ENCODE measurements around the gene RPTOR.

RPTOR gene

DNA sequence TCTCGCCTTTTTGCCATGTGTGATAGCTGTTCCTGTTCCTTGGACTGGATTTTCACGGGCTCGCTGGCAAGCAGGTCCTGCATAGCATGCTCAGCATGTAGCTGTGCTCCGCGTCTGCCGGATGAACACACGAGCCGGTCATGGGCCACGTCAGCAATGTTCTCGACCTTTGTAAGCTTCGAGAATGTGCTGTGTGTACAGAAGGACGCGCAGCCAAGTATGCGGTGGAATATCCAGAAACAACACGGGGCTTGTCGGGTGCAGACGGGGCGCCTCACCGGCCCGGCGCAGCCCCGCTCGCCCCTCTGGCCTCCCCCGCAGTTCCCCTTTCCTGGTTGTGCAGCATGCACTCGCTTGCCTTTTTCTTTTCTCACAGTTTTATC is 42.2 kb downstream of the RPTOR start:
- no peaks in the 10 kb centered on the region for H3K9me3 ChIP-seq (ENCODE audit: control insufficient read depth, low read length)
- H3K36me3 ChIP-seq (ENCODE audit: control insufficient read depth, insufficient read depth, low read length): no peaks in the 10 kb centered on the region
- H3K4me3 ChIP-seq (ENCODE audit: low read length): no peak overlapping the region
- H3K9ac ChIP-seq (ENCODE audit: low read length): no peak overlapping the region
- no peaks in the 10 kb centered on the region for H3K27me3 ChIP-seq (ENCODE audit: control insufficient read depth, insufficient read depth, low read length)
- H3K4me1 ChIP-seq (ENCODE audit: control insufficient read depth, insufficient read depth, low read length): no peaks in the 10 kb centered on the region

DNA sequence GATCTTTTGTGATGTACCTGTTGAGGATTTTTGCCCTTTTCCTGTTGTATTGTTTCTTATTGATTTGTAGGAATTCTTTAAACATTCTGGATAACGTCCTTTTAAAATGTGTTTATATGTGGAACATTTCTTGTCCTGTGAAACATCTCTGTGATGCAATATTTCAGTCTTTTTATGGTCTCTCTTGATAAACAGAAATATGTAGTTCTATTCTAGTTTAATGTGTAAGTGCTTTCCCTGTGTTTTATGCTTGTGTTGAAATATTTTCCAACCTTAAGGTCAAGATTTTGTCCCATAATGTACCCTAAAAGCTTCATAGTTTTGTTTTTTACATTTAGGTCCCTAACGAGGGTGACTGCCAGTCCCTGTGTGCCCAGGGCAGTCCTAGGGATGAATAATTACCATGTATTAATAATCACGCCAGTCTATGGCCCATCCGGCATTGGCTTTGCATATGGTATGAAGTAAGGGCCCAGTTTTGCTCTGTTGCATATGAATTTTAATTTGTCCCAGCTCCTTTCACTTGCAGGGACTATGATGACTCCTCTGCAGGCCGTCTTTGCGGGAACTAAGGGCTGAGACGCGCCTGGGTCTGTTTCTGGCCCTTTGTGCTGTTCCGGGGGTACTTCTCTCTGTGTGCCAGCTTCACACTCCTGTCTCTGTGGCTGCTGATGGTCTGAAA is 44.2 kb downstream of the RPTOR start:
- H3K9ac ChIP-seq (ENCODE audit: low read length): no peak overlapping the region
- H3K9me3 ChIP-seq (ENCODE audit: control insufficient read depth, low read length): no peaks in the 10 kb centered on the region
- no peaks in the 10 kb centered on the region for H3K36me3 ChIP-seq (ENCODE audit: control insufficient read depth, insufficient read depth, low read length)
- no peaks in the 10 kb centered on the region for H3K27me3 ChIP-seq (ENCODE audit: control insufficient read depth, insufficient read depth, low read length)
- H3K4me3 ChIP-seq (ENCODE audit: low read length): no peak overlapping the region
- H3K4me1 ChIP-seq (ENCODE audit: control insufficient read depth, insufficient read depth, low read length): no peaks in the 10 kb centered on the region

DNA sequence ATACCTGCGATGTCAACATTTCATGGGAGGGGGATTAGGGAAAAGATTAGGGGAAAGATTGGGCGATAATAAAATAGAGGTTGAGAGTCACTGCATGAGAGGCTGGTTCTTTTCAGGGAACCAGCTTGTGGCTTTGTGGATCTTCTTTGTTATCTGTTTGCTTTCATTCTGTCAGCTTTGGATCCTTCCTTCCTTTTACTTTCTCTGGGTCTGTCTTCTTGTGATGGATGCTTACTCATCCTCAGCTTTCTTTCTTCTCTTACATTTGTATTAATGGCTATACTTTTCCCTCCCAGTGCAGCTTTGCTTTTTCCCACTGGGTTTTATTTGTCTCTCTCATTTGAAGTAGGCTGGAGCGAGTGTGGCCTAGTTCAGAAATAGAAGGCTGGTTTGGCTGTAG is 47.1 kb downstream of the RPTOR start:
- Histone ChIP-seq H3K9me3 (ENCODE audit: control insufficient read depth, low read length) (no peaks in the 10 kb centered on the region), H3K4me1 (ENCODE audit: control insufficient read depth, insufficient read depth, low read length) (peaks cover 20% of the 10 kb centered on the region), H3K4me3 (ENCODE audit: low read length) (no peak overlapping the region), H3K27me3 (ENCODE audit: control insufficient read depth, insufficient read depth, low read length) (no peaks in the 10 kb centered on the region), H3K36me3 (ENCODE audit: control insufficient read depth, insufficient read depth, low read length) (no peaks in the 10 kb centered on the region), H3K9ac (ENCODE audit: low read length) (no peak overlapping the region)

DNA sequence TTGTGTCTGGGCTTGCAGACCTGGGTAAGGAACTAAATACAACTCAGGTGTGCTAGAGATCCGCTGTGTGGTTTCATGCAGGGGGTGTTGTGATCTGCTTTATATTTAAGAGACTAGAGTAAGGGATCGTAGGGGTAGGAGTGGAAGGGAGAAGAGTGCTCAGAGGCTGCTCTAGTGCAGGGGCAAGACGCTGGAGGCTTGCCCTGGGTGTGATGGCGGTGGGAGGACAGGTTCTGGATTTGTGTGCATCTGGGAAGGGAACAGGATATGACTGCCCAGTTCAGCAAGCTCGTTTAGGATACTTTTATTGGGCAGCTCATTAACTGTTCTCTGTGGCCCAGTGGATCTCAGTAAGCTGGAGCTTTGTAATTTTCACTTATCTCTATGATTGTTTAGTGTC is 47.6 kb downstream of the RPTOR start:
- Histone ChIP-seq H3K9me3 (ENCODE audit: control insufficient read depth, low read length) (no peaks in the 10 kb centered on the region), H3K27me3 (ENCODE audit: control insufficient read depth, insufficient read depth, low read length) (no peaks in the 10 kb centered on the region), H3K36me3 (ENCODE audit: control insufficient read depth, insufficient read depth, low read length) (no peaks in the 10 kb centered on the region), H3K4me1 (ENCODE audit: control insufficient read depth, insufficient read depth, low read length) (peaks cover 20% of the 10 kb centered on the region), H3K4me3 (ENCODE audit: low read length) (no peak overlapping the region), H3K9ac (ENCODE audit: low read length) (no peak overlapping the region)

DNA sequence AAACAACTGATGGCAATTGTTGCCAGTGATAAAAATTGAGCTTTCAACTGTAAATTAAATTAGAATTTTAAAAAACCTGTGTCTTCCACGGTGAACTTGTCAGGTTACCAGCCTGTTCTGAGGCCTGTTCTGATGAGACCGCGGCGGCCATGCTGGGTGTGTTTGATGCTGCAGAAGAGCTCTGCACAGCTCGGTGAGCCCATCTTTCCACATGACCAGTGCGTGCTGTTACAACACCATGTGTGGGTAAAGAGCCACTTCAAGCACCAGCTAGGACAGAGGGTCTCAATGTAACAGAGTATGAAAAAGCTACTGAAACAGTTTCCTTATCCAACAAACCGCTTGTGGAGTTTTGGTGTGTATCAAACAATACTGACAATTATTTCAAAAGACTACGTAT is 48.5 kb downstream of the RPTOR start:
- no peaks in the 10 kb centered on the region for H3K36me3 ChIP-seq (ENCODE audit: control insufficient read depth, insufficient read depth, low read length)
- H3K27me3 ChIP-seq (ENCODE audit: control insufficient read depth, insufficient read depth, low read length): no peaks in the 10 kb centered on the region
- peaks cover 20% of the 10 kb centered on the region for H3K4me1 ChIP-seq (ENCODE audit: control insufficient read depth, insufficient read depth, low read length)
- no peak overlapping the region for H3K9ac ChIP-seq (ENCODE audit: low read length)
- H3K4me3 ChIP-seq (ENCODE audit: low read length): no peak overlapping the region
- no peaks in the 10 kb centered on the region for H3K9me3 ChIP-seq (ENCODE audit: control insufficient read depth, low read length)

DNA sequence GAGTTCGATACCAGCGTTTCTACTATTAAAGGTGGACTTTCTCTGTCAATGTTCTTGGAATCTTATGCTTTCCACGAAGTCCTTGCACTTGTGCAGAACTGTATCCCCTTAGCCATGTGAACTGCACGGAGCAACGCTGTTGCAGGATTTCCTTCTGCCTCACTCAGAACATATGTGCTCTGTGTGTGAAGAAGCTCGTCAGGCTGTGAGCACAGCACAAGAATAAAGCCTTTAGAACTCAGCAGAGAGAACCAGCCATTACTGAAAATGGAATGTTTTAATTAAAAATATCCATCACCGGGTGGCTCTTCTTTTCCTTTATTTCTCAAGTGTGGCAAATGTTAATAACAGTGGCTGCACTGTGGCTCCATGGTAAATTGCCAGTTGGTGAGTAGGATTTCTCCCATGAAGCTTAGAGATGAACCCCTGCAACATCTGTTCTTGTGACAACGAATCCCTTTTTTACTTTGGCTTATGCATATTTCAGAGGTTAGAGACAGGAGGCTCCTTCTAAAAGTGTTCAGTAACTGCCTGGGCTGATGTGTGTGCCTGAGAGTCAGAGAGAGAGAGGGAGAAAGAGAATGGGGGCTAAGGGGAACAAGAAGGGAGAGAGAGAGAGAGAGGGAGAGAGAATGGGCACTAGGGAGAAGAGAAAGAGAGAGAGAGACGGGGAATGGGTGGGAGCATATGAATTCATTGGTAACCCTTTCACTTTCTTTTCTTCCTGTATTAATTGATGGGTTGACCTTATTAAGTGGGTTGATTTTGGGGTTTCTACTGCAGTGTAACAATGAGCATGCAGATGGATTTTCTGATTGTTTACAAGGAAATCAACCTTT is 50.0 kb downstream of the RPTOR start:
- no peaks in the 10 kb centered on the region for H3K27me3 ChIP-seq (ENCODE audit: control insufficient read depth, insufficient read depth, low read length)
- no peaks in the 10 kb centered on the region for H3K36me3 ChIP-seq (ENCODE audit: control insufficient read depth, insufficient read depth, low read length)
- no peaks in the 10 kb centered on the region for H3K9me3 ChIP-seq (ENCODE audit: control insufficient read depth, low read length)
- peaks cover 28% of the 10 kb centered on the region for H3K4me1 ChIP-seq (ENCODE audit: control insufficient read depth, insufficient read depth, low read length)
- H3K9ac ChIP-seq (ENCODE audit: low read length): no peak overlapping the region
- no peak overlapping the region for H3K4me3 ChIP-seq (ENCODE audit: low read length)

DNA sequence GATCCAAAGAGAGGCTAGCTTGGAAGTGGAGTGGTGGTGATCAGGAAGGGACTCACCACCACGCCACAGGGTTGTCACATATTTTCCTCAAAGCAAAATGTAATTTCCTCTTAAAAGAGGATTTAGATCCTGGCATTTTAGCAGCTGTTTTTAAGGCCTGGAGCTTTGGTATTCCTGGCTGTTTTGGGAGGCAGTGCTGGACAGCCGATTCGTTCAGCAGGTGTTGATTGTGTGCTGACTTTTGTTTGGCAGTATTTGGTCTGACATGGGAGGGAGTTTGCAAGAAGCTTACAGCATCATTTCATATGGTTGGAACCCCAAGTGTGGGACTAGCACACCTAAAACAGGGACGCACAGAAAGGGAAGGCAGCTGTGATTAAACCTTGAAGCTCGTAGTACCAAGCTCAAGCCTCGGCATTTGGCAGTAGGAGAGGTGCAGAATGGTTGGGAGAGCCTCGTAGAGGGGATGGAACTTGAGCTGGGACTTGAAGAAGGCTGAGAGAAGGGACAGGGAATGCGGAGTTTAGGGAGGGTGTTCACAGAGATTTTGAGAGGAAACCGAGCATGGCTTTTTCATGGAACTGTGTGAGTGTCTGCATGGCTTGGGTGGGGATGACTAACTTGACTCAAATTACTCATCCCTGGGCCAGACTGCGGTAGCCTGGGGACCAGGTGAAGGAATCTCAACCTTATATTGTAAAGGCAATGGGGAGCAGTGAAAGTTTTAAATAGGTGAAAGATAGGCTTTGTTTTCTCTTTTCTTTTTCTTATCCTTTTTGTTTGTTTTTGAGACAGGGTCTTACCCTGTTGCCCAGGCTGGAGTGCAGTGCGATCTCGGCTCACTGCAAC is 52.3 kb downstream of the RPTOR start:
- Histone ChIP-seq H3K27me3 (ENCODE audit: control insufficient read depth, insufficient read depth, low read length) (no peaks in the 10 kb centered on the region), H3K9ac (ENCODE audit: low read length) (no peak overlapping the region), H3K9me3 (ENCODE audit: control insufficient read depth, low read length) (no peaks in the 10 kb centered on the region), H3K4me3 (ENCODE audit: low read length) (no peak overlapping the region), H3K4me1 (ENCODE audit: control insufficient read depth, insufficient read depth, low read length) (peaks cover 42% of the 10 kb centered on the region), H3K36me3 (ENCODE audit: control insufficient read depth, insufficient read depth, low read length) (no peaks in the 10 kb centered on the region)

DNA sequence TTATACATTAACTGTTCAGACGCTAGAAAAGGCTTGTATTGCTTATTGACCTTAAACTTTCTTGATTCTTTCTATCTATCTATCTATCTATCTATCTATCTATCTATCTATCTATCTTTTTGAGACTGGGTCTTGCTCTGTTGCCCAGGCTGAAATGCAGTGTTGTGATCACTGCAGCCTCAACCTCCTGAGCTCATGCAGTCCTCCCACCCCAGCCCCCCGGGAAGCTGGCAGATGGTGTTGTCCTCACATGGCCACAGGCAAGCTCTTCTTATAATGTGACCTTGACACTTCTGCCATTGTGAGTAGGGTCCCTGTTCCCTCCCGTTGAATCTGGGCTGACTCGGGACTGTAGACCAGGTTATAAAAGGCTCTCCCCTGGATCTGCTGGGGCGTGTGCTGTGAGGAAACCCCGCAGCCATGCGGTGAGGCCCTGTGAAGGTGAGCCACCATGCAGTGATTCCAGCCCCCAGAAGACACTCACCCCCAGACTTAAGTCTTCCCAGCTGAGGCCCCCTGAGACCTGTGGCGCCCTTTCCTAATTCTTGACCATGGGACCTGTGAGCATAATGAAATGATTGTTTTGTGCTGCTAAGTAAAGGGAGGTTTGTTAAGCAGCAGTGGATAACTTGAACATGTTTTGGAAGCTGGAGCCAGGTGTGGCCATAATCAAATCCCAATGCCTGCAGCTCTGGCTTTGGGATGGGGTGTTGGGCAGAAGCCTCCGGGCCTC is 54.3 kb downstream of the RPTOR start:
- Histone ChIP-seq H3K27me3 (ENCODE audit: control insufficient read depth, insufficient read depth, low read length) (no peaks in the 10 kb centered on the region), H3K36me3 (ENCODE audit: control insufficient read depth, insufficient read depth, low read length) (no peaks in the 10 kb centered on the region), H3K9me3 (ENCODE audit: control insufficient read depth, low read length) (no peaks in the 10 kb centered on the region), H3K4me3 (ENCODE audit: low read length) (no peak overlapping the region), H3K9ac (ENCODE audit: low read length) (no peak overlapping the region), H3K4me1 (ENCODE audit: control insufficient read depth, insufficient read depth, low read length) (peaks cover 52% of the 10 kb centered on the region)

DNA sequence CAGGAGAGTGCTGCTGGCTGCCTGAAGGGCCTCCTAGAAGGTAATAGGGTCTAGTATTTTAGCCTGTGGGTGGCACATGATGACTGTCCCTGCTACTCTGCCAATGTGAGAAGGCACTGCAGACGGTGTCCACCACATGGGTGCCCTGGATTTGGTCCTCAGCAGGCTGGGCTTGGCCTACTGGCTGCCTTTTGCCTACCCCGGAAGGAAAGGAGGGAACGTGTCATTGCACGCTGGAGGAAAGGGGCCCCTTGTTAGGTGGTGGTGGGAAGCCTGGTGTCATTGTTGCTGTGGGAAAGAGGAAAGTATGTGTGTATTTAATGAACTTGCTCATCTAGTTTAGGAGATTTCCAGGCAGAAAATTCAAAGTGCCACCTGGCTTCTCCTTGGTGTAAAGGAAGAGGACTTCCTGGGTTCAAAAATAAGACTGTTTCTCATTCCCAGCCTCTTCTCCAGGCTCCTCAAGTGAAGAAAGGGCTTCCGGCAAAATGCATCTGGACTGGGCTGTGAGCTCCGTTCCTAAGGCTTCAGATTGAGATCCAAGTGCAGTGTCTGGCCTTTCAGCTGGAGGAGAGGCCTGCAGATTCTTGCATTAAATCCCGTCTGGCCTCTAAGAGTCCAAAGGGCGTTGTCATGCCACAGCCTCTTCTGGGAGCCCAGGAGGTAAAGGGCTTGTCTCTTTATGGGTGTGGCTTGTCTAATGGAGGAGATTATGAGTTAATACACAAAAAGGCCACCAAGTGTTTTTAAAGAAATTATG is 55.1 kb downstream of the RPTOR start:
- Histone ChIP-seq H3K4me1 (ENCODE audit: control insufficient read depth, insufficient read depth, low read length) (peaks cover 50% of the 10 kb centered on the region), H3K9ac (ENCODE audit: low read length) (no peak overlapping the region), H3K9me3 (ENCODE audit: control insufficient read depth, low read length) (no peaks in the 10 kb centered on the region), H3K27me3 (ENCODE audit: control insufficient read depth, insufficient read depth, low read length) (no peaks in the 10 kb centered on the region), H3K36me3 (ENCODE audit: control insufficient read depth, insufficient read depth, low read length) (no peaks in the 10 kb centered on the region), H3K4me3 (ENCODE audit: low read length) (no peak overlapping the region)

DNA sequence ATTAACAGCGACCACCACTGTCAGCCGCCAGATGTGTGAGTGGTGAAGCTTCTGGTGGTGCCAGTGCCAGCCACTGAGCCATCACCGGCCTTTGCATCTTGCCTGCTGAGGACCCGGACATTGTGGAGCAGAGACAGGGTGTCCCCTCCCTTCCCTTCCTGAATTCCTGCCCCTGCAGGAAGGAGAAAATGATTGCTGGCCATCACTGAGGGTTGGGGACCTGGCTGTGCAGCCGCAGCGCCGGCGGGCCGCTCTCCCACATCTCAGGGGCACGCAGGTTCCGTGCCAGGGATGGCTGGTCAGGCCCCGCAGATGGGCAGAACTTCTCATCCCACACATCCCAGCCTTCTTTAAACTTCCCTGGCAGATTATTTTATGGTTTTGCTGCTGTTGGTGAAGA is 56.5 kb downstream of the RPTOR start:
- Histone ChIP-seq H3K27me3 (ENCODE audit: control insufficient read depth, insufficient read depth, low read length) (no peaks in the 10 kb centered on the region), H3K9ac (ENCODE audit: low read length) (no peak overlapping the region), H3K9me3 (ENCODE audit: control insufficient read depth, low read length) (no peaks in the 10 kb centered on the region), H3K4me3 (ENCODE audit: low read length) (no peak overlapping the region), H3K36me3 (ENCODE audit: control insufficient read depth, insufficient read depth, low read length) (no peaks in the 10 kb centered on the region), H3K4me1 (ENCODE audit: control insufficient read depth, insufficient read depth, low read length) (peaks cover 52% of the 10 kb centered on the region)

DNA sequence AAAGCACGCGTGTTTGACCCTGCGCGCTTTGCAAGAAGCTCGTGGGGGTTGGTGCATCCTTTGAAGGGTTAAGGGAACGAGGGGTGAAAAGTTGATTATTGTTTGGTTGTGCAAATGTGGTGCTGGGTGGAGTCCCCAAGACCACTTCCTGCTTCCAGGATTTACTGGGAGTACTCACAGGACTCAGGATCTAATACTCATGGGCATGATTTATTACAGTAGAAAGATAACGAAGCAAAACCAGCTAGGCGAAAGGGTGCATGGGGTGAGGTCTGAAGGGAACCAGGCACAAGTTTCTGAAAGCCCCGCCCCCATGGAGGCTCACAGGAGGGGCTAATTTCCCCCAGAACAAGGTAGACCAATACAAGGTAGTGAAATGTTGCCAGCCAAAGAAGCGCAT is 58.8 kb downstream of the RPTOR start:
- Histone ChIP-seq H3K4me3 (ENCODE audit: low read length) (no peak overlapping the region), H3K9ac (ENCODE audit: low read length) (no peak overlapping the region), H3K27me3 (ENCODE audit: control insufficient read depth, insufficient read depth, low read length) (no peaks in the 10 kb centered on the region), H3K4me1 (ENCODE audit: control insufficient read depth, insufficient read depth, low read length) (peaks cover 53% of the 10 kb centered on the region), H3K36me3 (ENCODE audit: control insufficient read depth, insufficient read depth, low read length) (no peaks in the 10 kb centered on the region), H3K9me3 (ENCODE audit: control insufficient read depth, low read length) (no peaks in the 10 kb centered on the region)
